ENCODE data around the gene DYNC1I2. TPM values are rescaled to one million over a fixed set of nuclear protein-coding genes. Genes with fewer than 3 reads are reported as not detected.
"Not testable (repeated sequence)": the region's sequence is repeated elsewhere in the genome, so short reads cannot be mapped to it uniquely, and the experiment has no call there.

Gene DYNC1I2
- total RNA-seq, 1 donor: 42.8 TPM

DNA sequence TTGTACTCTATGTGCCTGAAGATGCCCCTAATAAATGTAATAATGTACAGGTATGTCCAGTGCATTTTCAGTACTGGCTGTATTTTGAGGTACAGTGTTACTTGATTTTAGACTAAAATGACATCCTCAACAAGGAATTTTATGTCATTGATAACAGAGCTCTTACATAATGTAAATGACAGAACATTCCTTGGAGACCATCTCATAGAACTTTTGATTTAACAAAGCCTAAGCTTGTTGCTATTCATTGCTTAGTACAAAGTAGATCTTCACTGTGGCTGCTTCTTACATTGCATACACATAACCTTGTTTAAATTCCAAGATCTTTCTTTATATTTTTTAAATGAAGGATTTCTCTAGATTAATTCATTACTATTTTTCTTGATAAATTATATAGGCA lies 24.1 kb downstream of the DYNC1I2 start:
- DNase-seq (ENCODE audit: low read depth in 2 of 3, low spot score in 2 of 3): no peak

DNA sequence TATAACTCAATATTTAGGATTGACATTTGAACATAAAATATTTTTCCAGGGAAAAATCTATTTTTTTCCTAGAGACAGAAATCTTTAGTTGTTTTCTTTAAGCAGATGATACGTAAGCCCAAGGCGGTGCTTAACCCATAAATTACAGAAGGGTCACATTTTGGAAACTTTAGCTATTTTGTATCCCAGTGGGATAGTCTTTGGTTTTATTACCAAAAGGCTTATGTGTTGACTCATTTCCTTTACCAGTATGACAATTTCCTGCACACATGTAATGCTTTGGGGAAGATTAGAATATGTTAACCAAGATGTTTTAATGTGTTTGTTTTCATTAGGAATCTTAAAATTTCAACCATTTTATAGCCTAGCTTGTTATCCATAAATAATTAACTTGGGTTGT lies 24.8 kb downstream of the DYNC1I2 start:
- peak in 1 of 3 donors; percentile 53 for DNase-seq (ENCODE audit: low read depth in 2 of 3, low spot score in 2 of 3)

DNA sequence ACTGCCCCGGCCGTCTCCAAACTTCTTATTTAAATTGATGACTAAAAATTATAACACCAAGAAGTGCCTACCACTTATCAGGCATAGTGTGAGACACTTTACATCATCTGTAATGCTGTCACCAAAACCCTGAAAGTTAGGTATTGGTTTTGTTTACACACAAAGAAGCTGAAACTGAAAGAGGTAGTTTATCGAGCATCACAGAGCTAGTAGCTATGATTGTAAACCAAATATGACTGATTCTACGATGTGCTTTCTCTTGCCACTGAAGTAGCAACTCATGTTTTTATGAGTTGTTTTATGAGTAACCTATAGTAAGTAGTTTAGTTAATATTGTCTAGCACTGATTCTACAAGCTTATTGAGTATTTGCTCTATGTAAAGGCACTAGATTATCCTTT lies 31.5 kb downstream of the DYNC1I2 start:
- DNase-seq (ENCODE audit: low read depth in 2 of 3, low spot score in 2 of 3): no peak

DNA sequence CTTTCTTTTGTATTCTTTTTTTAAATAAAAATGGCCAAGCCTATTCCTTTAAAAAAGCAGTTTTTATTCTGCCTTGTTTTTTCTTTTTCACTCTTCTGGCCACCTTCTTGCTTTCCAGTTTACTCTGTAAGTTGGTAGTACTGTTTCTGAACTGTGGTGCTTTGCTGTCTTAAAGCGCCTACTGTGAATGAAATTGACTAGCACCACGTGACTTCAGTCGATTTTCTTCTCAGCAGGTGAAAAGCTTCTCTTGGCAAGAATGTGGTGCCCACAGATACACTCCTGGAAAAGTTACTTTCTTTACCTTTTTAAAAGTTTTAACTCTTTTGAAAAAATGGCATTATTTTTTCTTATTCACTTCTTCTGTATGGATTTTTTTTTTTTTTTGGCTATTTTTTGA lies 32.4 kb downstream of the DYNC1I2 start:
- DNase-seq (ENCODE audit: low read depth in 2 of 3, low spot score in 2 of 3): no peak

DNA sequence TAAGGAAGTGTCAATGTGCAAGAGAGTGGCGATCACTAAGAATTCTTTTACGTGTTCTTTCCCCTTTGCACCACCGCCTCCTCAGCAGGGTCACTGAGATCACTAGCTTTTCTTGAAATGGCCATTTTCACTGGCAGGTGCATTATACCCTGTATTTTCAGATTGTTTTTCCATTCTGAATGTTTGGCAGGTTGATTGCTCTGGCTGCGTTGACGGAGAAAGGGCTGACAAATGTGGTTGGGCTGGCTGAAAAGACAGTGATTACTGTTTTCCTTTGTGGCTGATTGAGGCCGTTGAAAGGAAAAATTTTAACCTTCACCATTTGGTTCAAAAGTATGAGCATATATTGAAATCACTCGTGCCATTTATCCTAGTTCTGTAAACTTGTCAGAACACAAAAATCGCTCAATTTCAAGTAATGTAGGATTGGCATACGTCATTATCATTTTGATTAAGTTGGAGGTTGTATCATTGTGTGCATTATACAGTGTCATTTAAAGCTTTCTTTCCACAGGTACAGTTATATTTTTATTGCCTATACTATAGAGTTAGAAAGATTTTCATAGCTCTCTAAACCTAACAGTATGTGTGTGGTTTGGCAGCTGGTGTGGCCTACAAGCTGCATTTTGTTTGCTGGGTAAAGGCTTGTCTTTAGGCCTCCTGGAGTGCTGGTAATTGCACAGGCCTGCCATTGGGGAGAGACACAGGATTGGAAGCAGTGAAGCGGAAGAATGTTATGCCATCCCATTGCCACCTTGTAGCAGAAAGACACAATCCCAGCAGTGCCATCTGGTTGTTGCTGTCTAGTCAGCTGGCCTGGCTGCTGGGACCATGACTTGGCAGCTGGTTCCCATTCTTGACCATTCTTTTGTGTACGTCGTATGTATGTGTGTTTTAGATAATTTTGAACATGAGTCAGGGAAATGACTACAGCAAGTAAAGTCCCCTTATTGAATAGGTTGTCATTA lies 36.7 kb downstream of the DYNC1I2 start:
- DNase-seq (ENCODE audit: low read depth in 2 of 3, low spot score in 2 of 3): no peak

DNA sequence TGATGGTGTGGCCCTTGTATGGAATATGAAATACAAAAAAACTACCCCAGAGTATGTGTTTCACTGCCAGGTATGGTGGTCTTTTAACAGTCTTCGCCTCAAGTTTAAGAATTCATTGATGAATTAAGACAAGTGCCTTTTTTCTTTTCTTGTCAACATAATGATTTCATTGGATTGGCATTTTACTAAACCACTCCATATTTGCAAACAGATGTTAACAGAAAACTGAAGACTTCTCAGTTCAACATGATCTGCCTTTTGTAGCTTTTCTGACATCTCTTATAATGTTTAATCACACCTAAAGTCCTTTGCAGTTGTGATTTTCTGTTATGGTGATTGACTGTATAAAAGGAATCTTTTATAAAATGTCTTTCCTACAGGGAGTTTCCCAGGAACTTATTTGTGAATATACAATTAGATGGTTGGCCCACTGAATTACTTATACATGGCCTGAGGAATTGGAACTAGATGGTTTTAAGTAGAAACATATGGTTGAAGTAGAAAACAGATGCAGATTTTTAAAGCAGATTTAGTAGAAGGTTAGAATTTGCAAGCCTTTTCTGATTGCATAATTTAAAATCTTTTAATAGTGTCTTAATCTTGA lies 39.7 kb downstream of the DYNC1I2 start:
- no peak for DNase-seq (ENCODE audit: low read depth in 2 of 3, low spot score in 2 of 3)

DNA sequence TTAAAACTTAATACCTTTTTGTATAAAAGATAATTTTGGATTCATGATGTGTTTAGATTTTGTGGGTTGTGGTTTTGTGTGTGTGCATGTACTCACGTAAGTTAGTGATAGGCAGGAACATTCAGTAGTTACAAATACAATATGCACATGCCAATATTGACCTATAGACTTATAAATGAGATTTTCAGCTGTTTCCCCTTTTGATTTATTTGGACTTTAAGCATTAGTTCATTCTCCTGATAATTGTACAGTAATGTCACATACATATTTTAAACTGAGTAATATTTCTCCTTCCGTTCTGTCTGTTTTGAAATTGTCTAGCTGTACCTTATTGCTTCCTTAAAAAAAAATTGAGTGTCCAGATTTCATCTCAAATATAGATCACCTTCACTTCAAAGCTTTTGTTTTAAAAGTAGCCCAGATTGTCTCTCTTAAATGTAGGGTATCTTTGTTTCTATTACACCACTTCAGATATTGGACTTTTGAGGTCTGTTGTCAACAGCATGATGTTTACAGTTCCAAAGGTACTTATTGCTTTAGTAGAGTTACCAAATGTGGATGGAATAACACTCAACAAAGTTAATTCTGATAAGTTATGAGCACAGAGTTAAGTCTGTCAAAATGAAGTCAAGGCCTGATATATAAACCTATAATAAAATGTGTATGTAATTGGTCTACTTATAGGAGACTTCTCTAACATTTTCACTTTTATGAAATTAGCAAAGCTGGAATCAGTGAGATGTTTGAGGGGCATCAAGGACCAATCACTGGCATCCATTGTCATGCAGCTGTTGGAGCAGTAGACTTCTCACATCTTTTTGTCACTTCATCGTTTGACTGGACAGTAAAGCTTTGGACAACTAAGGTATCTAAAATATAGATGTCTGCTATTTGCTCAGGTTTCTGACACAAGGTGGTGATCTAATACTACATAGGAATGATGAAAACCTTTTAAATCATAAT lies 42.0 kb downstream of the DYNC1I2 start:
- no peak for DNase-seq (ENCODE audit: low read depth in 2 of 3, low spot score in 2 of 3)

DNA sequence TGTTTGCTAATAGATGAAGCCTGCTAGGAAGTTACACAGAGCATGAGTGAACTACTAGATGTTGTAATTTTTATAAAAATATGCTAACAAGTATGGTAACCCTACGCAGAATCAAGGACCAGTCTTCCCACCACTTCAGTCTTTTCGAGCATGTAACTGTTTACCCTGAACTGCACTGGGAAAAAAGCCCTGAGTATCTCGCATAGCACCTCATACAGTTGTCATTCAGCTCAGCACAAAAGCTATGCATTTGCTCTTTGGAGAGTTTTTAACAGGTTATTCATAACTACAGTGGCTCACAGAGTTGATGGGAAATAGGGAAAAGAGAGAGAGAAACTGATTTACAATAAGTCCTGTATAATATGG lies 42.7 kb downstream of the DYNC1I2 start:
- DNase-seq (ENCODE audit: low read depth in 2 of 3, low spot score in 2 of 3): no peak

DNA sequence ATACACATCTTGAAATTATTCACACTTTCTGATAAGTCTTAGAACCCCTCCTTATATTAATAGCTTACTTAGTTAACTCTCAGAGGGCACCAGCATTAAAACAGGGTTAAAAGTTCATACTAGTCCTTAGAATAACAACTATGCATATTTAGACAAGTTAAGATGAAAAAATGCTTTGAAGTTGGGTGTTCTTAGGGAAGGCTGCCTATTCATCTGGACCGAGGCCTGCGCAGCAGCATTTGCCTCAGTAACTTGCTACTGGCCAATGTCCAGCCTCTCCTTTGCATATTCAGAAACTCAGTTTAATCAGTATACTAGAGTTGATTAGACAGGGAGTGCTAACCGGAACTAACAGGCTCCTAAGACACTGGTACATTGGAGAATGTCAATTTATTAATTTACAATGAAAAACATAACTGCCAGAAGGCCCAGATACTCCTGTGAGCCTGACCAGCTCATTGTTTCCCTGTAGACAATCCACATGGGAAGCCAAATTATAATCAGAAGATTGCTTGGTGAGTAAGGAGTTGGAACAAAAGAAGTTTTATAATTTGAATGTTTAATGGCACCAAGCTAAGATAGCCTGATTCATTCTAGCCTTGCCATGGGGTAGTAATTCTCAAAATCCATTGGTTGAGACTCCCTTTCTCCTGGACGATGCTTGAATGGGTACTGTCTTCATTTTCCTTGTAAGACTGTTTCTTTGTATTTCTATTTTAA lies 48.9 kb downstream of the DYNC1I2 start:
- DNase-seq (ENCODE audit: low read depth in 2 of 3, low spot score in 2 of 3): no peak

DNA sequence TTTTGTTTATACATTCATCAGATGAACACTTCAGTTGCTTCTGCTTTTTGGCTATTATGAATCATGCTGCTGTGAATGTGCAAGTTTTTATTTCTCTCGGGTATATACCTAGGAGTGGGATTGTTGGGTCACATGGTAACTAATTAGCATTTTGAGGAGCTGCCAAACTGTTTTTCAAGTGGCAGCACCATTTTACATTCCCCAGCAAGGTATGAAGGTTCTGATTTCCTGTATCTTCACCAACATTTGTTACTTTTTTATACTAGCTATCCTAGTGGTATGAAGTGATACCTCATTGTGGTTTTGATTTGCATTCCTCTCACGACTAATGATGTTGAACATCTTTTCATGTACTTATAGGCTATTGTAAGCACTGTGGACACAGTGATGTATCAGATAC lies 53.9 kb downstream of the DYNC1I2 start:
- DNase-seq (ENCODE audit: low read depth in 2 of 3, low spot score in 2 of 3): peak in 1 of 3 donors; percentile 4

DNA sequence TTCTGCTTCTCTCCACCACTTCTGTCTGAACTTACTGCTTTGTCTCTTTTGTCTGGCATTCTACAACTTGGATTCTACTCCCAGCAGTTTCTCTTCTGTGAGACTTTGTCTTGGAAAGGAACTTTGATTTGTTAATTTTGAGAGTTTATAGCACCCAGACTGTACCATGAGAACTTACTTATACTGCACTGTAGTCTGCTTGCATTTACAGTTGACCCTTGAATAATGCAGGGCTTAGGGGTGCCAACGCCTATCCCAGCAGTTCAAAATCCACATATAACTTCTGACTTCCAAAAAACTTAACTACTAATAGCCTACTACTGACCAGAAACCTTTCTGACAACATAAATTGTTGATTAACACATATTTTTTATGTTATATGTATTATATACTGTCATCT lies 55.5 kb downstream of the DYNC1I2 start:
- DNase-seq (ENCODE audit: low read depth in 2 of 3, low spot score in 2 of 3): no peak

DNA sequence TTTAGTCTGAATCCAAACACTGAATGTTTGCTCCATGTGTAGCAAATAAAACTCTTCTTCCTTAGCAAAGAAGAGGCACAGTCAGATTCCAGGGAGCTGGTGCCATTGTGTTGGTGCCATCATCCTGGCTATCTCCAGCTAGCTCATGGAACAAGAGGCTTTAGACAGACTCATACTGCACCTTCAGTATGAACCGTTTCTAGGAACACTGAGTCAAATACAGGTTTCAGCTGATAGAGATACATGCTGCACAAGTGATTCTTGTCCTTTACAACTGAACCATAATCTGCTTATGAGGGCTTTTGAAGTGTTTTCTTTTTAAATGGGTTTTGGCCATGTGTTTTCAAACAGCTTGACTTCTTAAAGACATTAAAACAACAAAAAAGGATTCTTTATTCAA lies 57.9 kb downstream of the DYNC1I2 start:
- no peak for DNase-seq (ENCODE audit: low read depth in 2 of 3, low spot score in 2 of 3)

DNA sequence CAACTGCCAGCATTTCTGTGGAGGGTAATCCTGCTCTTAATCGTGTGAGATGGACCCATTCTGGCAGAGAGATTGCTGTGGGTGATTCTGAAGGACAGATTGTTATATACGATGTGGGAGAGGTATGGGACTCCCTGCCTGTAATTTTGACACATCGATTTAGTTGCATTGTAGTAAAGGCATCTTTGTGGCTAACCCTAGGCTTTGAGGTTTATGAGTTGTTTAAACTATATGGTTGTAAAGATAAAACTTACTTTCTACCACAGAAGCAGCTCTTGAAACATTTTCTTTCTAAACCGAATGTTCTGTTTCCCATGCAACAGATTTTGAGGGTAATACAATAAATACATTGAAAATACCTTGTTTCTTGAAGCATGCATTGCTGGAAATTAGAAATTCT lies 58.5 kb downstream of the DYNC1I2 start:
- DNase-seq (ENCODE audit: low read depth in 2 of 3, low spot score in 2 of 3): no peak

DNA sequence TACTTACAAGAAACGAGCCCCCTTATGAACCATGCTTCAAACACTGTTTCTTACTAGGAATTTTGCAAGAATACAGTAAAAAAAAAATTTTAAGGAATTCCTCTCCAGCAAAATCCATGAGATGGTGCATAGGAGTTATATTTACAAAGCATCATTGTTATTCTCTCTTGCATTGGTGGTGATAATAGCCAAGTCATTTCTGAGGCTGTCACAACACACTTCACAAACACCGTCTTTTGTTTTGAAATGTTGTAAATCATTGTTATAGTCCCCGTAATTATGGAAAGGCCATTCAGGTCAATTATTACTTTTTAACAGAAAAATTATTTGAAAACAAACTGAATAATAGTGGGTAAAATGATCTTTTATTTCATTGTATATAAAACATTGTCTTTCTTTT lies 60.1 kb downstream of the DYNC1I2 start:
- DNase-seq (ENCODE audit: low read depth in 2 of 3, low spot score in 2 of 3): no peak

DNA sequence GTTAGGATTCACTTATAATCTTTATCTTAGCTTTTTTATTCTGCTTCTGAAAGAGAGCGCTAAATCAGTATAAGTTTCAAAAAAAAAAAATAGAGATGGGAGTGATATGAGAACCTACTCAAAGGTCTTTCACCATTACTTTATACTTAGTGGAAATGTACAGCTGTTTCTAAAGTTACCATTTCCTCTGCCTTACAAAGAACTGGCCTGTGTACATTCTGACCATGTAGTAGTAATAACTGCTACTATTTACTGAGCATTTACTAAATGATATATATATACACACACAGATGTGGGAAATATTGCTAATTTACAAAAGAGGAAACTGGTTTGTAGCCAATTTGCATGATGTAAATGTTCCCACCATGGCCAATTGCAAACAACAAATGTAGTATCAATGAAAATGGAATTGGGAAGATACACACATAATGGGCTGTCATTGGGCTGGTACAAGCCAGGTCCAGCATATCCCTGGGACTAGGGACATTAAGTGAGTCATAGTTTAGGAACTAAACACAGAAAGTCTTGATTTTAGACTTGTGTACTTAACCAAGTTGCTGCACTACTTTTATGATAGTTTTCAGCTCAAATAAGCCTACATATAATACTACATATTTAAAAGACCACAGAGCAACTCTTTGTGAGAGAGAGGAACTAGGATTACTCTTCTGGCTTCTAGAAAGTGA lies 67.1 kb downstream of the DYNC1I2 start:
- DNase-seq (ENCODE audit: low read depth in 2 of 3, low spot score in 2 of 3): no peak

DNA sequence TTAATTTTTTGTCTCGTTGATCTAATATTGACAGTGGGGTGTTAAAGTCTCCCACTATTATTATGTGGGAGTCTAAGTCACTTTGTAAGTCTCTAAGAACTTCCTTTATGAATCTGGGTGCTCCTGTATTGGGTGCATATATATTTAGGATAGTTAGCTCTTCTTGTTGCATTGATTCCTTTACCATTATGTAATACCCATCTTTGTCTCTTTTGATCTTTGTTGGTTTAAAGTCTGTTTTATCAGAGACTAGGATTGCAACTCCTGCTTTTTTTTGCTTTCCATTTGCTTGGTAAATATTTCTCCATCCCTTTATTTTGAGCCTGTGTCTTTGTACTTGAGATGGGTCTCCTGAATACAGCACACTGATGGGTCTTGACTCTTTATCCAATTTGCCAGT lies 71.5 kb downstream of the DYNC1I2 start:
- DNase-seq (ENCODE audit: low read depth in 2 of 3, low spot score in 2 of 3): not testable (repeated sequence)

DNA sequence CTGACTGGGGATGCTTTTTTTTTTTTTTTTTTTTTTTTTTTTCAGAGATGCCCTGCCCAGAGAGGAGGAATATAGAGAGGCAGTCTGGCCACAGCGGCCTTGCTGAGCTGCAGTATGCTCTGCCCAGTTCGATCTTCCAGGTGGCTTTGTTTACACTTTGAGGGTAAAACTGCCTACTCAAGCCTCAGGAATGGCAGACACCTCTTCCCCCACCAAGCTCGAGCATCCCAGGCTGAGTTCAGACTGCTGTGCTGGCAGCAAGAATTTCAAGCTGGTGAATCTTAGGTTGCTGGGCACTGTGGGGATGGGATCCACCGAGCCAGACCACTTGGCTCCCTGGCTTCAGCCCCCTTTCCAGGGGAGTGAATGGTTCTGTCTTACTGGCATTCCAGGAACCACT lies 73.9 kb downstream of the DYNC1I2 start:
- DNase-seq (ENCODE audit: low read depth in 2 of 3, low spot score in 2 of 3): not testable (repeated sequence)

DNA sequence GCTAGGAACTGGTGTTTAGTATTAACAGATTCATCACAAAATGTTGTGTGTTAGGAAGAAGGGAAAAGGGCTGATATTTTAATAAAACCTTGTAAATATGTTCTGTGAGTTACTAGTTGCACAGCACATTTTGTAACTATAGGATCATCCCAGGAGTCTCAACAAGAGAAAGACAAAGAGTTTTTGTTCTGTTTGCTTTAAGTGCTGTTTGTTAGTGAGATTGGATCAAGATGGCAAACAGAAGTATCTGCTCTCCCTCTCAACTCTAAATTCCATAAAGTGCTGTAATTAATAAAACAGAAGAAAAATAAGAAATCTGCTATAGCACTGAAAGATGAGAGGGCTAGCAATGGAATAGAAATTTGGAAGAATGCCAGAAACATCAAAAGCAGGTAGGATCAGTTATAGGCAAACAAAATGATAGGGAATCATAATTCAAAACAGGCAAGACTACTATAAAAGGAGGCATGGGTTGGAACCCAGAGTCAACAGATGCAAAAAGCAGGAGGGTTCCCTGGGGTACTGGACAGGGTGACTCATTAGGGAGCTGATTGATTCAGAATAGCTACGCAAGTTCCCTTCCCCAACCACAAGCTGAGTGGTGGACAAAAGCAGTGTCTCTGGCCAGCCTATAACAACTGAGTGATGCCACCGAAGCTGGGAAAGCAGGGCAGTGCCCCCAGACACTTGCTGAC lies 75.8 kb downstream of the DYNC1I2 start:
- no peak for DNase-seq (ENCODE audit: low read depth in 2 of 3, low spot score in 2 of 3)

DNA sequence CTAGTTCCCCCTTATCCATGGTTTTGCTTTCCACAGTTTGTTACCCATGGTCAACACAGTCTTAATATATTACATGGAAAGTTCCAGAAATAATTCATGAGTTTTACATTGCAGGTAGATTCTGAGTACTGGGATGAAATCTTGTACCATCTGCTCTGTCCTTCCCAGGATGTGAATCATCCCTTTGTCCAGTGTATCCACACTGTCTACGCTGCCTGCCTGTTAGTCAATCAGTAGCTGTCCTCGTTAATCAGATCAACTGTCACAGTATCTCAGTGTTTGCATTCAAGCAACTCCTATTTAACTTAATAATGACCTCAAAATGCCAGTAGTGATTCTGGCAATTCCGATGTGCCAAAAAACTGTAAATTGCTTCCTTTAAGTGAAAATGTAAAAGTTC lies 76.3 kb downstream of the DYNC1I2 start:
- DNase-seq (ENCODE audit: low read depth in 2 of 3, low spot score in 2 of 3): no peak
